Activated gamma-delta T cell treated with anti-CD3 and anti-CD28 coated beads, Interleukin-2, amount 50 U/mL, for 16 hours (primary cell): ENCODE data around the gene ARMH3.

Experiments
- DNase-seq: peaks from one replicate; pipeline ENCODE4 v3.0.0-alpha.2; 2020; ENCODE audit warnings: low read depth

ARMH3 gene

GRCh38 chr10:101938305-101939007, 117.5 kb downstream of the ARMH3 start:
- DNase-seq, result no peak

GRCh38 chr10:101935431-101935830, 120.5 kb downstream of the ARMH3 start:
- no peak for DNase-seq

GRCh38 chr10:101934686-101935305, 121.2 kb downstream of the ARMH3 start:
- DNase-seq, result no peak

GRCh38 chr10:101933976-101934375, 122.0 kb downstream of the ARMH3 start:
- no peak for DNase-seq

GRCh38 chr10:101932183-101932582, 123.8 kb downstream of the ARMH3 start:
- DNase-seq, result no peak

- no peak for DNase-seq
These were observed 130.9 kb downstream of the ARMH3 start for GRCh38 chr10:101925027-101925426.

- no peak for DNase-seq
These were observed 132.7 kb downstream of the ARMH3 start for GRCh38 chr10:101923256-101923655.

GRCh38 chr10:101922846-101923245, 133.1 kb downstream of the ARMH3 start:
- DNase-seq, result no peak

GRCh38 chr10:101920546-101920945, 135.4 kb downstream of the ARMH3 start:
- no peak for DNase-seq

- DNase-seq, result no peak
These were observed 136.8 kb downstream of the ARMH3 start for GRCh38 chr10:101919026-101919770.

- no peak for DNase-seq
These were observed 143.3 kb downstream of the ARMH3 start for GRCh38 chr10:101912561-101913179.

GRCh38 chr10:101906586-101907183, 149.3 kb downstream of the ARMH3 start:
- no peak for DNase-seq

GRCh38 chr10:101905251-101905650, 150.7 kb downstream of the ARMH3 start:
- no peak for DNase-seq

GRCh38 chr10:101903827-101904550, 152.0 kb downstream of the ARMH3 start:
- no peak for DNase-seq

GRCh38 chr10:101902820-101903145, 153.2 kb downstream of the ARMH3 start:
- no peak for DNase-seq

GRCh38 chr10:101902032-101902819, 153.7 kb downstream of the ARMH3 start:
- no peak for DNase-seq

- DNase-seq, result no peak
These were observed 154.6 kb downstream of the ARMH3 start for GRCh38 chr10:101901340-101901739.

GRCh38 chr10:101897633-101898032, 158.3 kb downstream of the ARMH3 start:
- DNase-seq, result no peak

GRCh38 chr10:101896225-101896877, 159.6 kb downstream of the ARMH3 start:
- no peak for DNase-seq

- no peak for DNase-seq
These were observed 160.2 kb downstream of the ARMH3 start for GRCh38 chr10:101895781-101896180.
